Ovary (tissue), 3 donors: ENCODE data around the gene B4GALNT2.

Source experiments
- CTCF ChIP-seq, 3 donors: fragments of 450-650 bp in 2 of 3; fragments of 200-600 bp in 1 of 3; IDR thresholded peaks; one replicate each; pipeline versions ENCODE4 v1.5.1 to v1.8.0; 2016 to 2022; ENCODE audit warnings: antibody characterized with exemption in 3 of 3, mild to moderate bottlenecking in 1 of 3
- EP300 ChIP-seq: sonication (generic); formaldehyde crosslinking; IDR thresholded peaks from one replicate; pipeline ENCODE4 v1.6.1; 2017; ENCODE audit warnings: antibody characterized with exemption
- POLR2A ChIP-seq: fragments of 450-650 bp; IDR thresholded peaks from one replicate; pipeline ENCODE4 v1.6.1; 2017; ENCODE audit warnings: antibody characterized with exemption, mild to moderate bottlenecking, moderate library complexity
- donor health status: DM: no; HTN: no; CAD: no.

DNA sequence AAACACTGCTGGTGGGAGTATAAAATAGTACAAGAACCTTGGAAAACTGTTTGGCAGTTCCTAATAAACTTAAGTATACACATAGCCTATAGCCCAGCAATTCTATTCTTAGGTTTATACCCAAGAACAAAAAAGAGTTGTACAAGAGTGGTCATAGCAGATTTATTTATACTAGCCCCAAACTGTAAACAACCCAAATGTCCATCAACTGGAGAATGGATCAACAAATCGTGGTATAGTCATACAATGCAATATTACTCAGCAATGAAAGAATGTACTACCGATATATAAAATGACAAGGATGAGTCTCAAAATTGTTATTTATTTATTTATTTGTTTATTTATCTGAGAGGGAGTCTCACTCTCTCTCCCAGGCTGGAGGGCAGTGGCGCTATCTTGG lies 54.7 kb downstream of the B4GALNT2 start:
- TF ChIP-seq POLR2A = no peak
- no peak for TF ChIP-seq CTCF (IDR thresholded peaks at IDR 0.05)
- TF ChIP-seq EP300 = no peak
